K562 (cell line): ENCODE data around the gene FARP2.

ENCODE experiments used
- CTCF ChIP-seq, 3 experiments: IDR thresholded peaks in 2 of 3; conservative IDR thresholded peaks in 1 of 3; 2 replicates each; pipeline ENCODE4 v1.5.1; 2011 to 2012; ENCODE audit warnings: low read length in 3 of 3, mild to moderate bottlenecking in 3 of 3, control low read depth in 2 of 3, improper control_type of control experiment in 1 of 3, inconsistent platforms in 1 of 3, low read depth in 1 of 3, mixed read lengths in 1 of 3, moderate library complexity in 1 of 3; ENCODE audit not compliant: insufficient read depth in 2 of 3
- EP400 ChIP-seq: fragments of 450-650 bp; IDR thresholded peaks from 2 replicates; pipeline ENCODE4 v1.6.1; 2017; ENCODE audit warnings: antibody characterized with exemption, mild to moderate bottlenecking, moderate library complexity
- SMC3 ChIP-seq: conservative IDR thresholded peaks from 2 replicates; pipeline ENCODE4 v1.6.1; 2011; ENCODE audit warnings: low read depth, low read length, improper control_type of control experiment; ENCODE audit not compliant: insufficient read depth

GRCh38 chr2:241308267-241308666, 47.8 kb upstream of the FARP2 start:
- TF ChIP-seq CTCF (IDR thresholded peaks at IDR 0.05 in 2 of 3, conservative IDR thresholded peaks at IDR 0.05 in 1 of 3; ENCODE audit: insufficient read depth in 2 of 3, low read depth in 1 of 3, low read length in 3 of 3) (no peak), SMC3 (no peak), EP400 (no peak)
